HG03108 (cell line): ENCODE measurements around the gene ZNF804A.

ENCODE experiments used
- ATAC-seq: cut with Tn5 transposase; IDR thresholded peaks from one replicate; pipeline ENCODE4 v1.9.1; 2021; ENCODE audit warnings: moderate library complexity; ENCODE audit not compliant: unreplicated experiment

Gene ZNF804A

DNA sequence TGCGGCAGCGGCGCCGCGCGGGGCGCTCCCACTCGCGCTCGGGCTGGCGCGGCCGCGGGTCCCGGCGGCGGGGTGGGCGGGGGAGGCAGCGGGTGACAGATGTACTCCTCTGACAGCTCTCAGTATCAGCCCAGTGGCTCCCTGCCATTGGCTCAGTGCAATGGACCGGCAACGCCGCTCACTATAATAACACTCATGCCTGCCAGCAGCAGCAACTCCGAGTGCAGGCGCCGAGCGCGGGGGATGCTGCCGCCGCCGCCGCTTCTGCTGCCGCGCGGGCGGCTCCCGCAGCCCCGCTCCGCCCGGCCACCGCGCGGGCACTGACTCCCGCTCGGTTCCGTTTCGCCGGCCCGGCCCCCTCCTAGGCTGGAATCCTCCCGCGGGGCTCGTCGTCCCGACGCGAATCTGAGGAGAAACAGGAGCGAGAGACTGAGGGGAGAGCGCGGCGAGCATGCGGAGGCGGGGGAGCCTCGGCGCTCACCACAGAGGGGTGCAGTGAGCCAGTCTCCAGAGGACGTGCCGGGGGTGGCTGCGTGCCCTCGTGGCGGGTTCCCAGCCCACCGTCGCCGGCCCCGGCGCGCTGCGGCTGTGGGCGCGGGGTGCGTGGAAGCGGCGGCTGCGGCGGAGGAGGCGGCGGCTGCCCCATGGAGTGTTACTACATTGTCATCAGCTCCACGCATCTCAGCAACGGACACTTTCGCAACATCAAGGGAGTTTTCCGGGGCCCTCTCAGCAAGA is at the start of gene ZNF804A:
TSS of gene ZNF804A (plus strand) at position 214 of the 738 bp plus-strand sequence. CDS start at position 645, 431 bp downstream.
- peak; percentile 70 for ATAC-seq

DNA sequence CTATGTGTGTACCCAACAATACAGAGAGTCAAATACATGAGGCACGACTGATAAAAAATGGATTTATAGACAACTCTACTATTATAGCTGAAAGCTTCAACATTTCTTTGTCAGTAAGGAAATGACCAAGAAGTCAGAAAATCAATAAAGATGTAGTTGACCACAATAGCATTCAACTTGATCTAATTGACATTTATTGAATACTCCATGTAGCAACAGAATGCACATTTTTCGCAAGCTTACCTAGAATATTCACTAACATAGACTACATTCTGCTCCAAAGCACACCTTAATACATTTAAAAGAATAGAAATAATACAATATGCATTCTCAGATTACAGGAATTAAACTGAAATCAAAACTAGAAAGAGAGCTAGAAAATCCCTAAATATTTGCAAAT is 49.2 kb upstream of the ZNF804A start:
- no peak for ATAC-seq

DNA sequence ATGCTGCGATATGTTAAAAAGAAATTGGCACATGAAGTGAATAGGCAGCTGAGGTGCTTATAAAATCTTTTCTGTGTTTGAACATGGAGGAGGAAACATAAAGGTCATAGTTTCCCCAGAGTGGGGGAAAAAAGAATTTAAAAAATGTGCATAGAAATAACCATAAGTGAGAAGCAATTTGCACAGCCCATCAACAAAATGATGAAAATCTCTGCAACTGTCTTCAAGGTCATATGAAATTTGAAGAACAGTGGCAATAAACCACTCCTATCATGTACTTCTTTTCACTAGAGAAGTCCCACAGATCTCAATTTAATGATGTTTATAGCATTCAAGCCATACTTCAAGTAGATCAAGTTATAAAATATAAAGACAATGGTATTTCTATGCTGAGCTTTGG is 46.7 kb upstream of the ZNF804A start:
- ATAC-seq, result no peak

DNA sequence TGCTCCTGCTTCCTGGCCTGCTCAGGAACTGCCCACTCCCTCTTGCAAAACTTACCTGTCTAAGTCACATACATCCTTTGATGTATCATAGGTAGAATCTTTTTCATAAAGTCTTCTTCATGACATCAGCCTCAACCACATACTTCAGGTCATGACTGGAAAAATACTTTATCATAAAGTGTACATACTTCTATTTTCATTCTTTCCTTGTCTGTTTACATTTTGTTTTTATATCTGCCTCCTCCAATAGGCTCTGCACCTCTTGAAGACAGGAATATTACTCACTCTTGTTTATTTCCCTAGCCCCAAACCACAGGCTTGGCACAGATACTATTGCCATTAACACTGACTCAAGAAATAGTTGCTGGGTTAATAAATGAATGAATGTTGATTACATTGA is 43.6 kb upstream of the ZNF804A start:
- no peak for ATAC-seq

DNA sequence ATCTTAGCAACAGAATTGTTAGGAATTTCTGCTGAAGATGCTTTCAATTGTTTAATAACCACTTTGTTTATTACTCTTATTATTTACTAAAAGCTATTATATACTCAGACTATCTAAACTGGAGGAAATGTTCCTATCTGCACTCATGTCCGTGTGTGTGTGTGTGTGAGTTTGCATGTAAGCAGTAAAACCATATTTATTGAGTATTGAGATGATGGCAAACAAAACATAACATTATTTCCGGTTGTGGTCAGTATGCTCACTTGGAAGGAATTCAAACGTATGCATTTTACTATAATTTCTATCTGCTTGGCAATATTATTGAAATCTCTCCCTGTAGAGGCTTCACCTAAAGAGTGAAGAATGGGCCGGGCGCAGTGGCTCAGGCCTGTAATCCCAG is 43.0 kb upstream of the ZNF804A start:
- no peak for ATAC-seq

DNA sequence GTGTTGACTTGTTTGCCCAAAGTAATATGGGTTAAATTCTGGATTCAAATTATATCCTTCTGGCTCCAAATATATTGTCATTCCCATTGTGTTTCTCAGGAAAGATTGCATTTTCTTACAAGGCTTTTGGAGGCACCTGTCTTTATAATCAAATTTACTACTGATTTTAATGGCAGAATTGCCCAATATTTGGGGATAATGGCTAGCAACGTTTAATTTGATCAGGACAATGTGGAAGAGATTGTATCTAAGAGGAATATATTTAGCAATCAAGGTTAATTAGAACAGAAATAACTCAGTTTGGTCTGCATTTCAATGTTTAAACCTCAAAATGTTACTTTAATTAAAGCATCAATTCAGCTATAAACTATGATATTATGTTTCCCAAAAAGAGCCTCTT is 41.7 kb upstream of the ZNF804A start:
- ATAC-seq, result no peak

DNA sequence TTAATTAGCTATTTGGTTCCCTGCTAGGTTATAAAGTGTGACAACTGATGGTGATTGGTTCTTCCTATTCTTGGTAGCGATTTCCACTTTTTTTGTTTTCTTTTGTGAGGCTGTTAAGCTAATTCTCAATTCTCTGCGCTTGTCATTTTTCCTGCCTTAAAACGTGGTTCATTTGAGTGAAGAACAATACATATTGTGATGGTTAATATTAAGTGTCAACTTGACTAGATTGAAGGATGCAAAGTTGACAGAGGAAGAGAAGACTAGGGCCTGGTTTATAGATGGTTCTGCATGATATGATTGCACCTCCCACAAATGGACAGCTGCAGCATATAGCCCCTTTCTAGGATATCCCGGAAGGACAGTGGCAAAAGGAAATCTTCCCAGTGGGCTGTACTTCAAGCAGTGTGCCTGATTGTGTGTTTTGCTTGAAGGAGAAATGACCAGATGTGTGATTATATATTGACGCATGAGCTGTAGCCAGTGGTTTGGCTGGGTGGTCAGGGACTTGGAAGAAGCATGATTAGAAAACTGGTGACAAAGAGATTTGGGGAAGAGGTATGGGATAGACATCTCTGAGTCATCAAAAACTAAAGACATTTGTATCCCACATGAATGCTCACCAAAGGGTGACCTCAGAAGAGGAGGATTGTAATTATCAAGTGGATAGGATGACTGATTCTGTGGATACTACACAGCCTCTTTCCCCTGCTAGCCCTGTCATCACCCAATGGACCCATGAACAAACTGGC is 39.4 kb upstream of the ZNF804A start:
- no peak for ATAC-seq

DNA sequence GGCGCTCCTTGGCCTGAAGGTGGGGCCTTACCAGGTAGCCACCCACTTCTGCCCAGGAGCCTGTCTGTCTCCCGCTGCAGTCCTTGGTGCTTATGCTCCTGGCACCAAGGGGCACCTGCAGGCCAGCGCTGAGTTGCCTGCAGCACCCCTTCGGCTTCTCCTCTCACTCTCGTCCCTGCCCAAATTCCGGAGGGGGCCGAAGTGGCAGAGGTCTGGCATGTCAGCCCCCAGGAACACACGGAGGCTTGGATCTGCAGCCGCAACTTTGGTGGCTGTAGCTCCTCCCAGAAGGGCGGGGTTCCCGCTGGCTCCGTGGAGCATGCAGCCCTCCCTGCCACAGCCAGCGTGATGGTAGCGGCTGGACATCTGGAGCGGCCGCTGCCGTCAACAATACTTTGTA is 37.7 kb upstream of the ZNF804A start:
- no peak for ATAC-seq

DNA sequence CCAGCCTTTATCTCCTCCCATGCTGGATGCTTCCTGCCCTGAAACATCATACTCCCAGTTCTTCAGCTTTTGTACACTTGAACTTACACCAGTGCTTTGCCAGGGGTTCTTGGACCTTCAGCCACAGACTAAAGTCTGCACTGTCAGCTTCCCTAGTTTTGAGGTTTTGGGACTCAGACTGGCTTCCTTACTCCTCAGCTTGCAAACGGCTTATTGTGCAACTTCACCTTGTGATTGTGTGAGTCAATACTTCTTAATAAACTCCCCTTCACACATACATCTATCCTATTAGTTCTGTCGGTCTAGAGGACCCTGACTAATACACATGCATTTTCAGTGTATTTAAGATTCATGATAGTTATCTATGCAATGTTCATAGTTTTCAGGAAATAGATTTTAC is 35.8 kb upstream of the ZNF804A start:
- ATAC-seq, result no peak

DNA sequence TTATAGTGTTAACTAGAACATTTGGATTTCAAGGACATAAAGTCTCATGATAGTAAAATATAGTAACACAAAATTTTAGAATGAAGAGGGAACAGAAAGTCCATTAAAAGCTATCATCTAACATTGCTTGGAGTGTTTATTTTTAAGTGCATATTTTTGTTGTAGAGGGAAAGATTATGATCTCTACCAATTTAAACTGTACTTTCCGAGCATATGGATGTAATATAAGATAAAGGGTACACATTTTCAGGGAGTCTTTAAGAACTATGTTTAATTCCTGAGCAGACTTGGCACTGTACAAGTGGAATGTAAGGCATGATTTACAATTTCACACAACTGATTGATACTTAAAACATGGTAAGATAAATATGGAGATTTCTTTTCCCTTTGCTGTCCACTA is 34.2 kb upstream of the ZNF804A start:
- ATAC-seq, result no peak

DNA sequence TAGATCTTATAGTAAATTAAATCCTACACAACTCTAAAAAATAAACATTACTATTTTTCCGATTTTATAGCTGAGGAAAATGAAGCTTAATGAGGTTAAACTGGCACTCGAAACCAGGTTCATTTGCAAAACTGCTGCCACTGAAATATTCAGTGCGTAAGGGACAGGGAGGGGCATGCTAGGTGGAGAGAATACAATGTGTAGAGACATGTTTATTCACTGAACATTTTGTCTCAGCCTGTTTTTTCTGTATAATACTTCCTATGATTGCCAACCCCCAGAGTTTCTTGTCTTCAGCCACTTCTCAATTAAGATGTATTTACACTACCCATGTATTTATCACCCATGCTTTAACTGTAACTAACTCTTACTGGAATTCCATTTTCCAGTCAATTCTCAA is 31.6 kb upstream of the ZNF804A start:
- no peak for ATAC-seq

DNA sequence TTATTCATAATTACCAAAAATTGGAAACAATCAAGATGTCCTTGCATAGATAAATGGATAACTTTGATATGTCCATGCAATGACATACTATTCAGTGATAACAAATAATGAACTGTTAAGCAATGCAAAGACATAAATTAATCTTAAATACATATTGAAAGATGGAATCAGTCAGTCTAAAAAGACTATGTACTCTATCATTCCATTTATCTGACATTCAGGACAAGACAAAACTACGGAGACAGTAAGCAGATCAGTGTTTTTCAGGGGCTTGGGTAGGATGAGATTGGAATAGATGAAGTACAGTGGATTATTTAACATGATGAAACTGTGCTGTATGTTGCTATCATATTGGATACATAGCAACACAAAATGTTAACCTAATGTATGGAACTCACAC is 21.3 kb upstream of the ZNF804A start:
- no peak for ATAC-seq

DNA sequence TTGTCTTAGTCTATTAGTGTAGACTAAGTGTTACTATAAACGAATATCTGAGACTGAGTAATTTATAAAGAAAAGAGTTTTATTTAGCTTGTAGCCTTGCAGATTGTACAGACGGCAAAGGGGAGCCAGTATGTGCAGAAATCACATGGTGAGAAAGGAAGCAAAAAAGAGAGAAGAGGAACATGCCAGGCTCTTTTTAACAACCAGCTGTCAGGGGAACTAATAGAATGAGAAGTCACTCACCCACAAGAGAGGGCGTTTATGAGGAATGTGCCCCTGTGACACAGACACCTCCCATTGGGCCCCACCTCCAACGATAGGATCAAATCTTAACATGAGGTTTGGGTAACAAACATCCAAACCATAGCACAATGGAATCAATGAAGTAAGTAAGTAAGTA is 20.6 kb upstream of the ZNF804A start:
- ATAC-seq, result no peak

DNA sequence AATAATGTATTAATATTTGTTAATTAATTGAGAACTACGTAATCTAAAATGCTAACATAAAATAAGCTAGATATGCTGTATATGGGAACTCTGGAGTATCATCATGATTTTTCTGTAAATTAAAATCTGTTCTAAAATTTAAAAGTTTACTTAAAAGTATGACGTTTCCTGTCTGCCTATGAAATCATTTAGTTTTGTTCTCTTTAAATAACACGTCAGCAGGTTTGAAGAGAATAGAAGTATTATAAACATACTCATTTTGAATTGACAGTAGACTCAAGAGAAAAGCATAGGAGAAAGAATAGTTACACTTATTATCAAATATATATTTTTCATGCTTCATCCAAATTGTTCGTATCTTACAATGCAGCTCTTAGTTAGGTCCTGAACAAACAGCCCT is 19.1 kb upstream of the ZNF804A start:
- no peak for ATAC-seq

DNA sequence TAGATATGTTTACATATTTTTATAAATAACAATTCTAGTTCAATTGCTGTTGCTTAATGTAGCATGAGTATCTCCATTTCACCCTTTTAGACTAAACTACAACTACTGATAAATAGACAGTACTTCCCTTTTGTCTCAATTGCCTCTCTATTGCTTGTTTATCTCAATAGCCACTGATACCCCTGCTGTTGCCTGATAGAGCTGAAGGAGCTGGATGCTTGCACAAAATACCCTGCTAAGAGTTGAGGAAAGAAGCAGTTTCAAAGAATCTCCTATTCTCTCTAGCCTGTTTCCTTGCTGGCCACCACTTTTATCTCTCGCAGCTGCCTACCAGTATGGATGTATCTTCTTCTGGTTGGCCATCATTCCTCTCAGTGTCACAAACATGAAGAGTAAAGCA is 16.9 kb upstream of the ZNF804A start:
- no peak for ATAC-seq

DNA sequence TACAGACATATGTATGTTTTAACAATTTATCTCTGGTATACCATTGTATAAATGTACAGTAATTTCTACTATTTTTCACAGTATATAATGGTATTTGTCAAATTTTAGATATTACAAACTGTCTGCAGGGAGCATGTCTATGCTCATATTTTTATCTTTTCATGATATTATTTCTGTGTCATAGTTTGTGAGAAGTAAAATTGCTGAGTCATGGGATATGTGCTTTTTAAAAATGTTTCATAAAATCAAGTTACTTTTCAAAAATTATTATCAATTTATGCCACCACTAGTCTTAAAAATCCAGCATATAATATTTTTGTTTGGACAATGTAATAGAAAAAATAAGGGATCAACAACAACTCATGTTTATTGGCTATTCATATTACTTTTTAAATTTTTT is 9.1 kb upstream of the ZNF804A start:
- no peak for ATAC-seq

DNA sequence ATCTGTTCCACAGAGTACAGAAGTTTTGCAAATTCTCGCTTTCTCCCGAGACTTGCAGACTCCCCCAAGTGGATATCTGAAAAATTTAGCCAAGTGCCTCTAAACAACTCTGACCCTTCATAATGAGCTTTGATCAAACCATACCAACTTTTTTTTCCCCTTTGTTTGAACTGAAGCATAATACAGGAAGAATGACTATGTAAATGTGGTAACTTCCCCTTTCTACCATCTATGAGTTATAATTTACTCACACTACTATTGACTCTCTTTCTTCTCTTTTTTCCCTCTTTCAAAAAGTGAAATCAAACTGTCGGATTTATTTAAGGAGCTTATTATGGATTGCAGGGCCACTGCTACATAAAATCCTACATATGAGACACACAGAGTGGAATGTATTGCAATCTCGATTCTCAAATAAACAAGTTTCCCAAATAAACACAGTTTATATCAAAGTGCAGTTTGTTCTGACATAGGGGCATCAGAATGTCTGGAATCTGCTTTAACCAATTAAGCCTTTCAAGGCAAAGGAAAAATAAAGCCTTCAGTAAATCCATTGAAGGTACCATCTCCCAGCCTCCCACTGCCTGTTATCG is 1.4 kb upstream of the ZNF804A start:
- ATAC-seq, result no peak

DNA sequence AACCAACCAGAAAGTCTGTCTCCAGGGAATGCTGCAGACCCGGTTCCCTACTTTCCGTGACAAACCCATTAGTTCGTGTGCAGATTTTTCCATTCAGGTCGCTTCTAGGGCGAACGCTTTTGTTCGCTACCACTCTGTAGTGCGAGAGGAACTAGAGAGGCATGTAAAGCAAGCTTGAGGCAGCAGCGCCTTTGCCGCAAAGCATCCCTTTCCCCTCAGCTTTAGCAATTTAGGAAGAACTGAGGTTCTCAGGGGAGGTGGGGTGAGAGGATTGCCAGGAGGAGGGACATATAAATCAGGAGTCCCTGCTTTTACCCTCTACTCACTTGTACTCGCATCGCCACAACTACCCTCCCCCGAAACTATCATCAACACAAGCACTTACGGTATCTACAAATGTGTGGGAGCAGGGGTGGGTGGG is 748 bp upstream of the ZNF804A start:
- ATAC-seq, result peak; percentile 24

DNA sequence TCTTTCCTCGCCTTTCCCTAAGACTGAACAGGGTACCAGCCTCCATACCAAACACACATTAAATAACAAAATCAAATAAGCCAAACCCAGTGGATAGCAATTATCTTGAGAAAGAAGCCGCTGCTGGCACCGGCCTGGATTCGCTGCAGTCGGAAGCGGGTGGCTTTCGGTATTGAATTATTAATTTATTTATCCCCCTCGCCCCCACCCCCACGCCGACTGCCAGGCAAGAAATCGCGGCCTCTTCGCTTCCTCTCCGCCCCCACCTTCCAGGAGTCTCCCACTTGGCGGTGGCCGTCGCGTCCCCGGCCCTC is 370 bp upstream of the ZNF804A start:
- no peak for ATAC-seq

DNA sequence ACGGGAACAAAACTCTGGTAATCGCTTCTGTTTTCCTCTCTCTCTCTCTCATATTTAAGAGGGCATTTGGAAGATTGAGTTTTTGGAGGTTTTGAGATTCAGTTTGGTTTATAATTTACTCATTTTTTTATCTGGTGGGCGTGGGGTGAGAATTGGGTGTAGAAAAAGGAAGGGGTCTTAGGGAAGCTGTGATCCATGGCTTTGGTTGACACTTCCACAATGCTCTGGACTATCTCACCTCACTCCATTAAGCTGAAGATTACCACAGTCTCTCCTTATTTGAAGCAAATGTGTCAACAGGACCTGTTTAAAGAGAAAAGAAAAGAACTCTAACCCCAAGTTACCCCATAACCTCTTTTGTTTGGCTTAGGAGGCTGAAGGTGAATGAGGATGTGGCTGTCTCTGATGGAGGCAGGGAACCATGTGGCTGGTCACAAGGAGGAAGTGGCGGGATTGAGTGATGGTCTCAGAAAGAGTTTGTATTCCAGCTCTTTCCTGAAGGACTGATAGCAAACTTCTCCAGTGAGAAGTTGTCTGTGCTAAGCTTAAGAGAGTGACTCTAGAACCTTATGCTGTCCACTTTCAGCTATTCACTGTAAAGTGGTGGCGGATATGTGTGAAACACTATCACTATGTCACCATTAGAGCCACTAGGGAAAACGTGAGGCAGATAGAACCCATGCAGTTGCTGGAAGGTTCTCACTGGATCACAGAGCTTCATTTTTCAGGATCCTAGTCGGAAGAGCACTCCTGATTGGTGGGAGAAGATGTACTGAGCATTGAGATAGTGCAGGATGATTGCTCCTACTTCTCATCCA is 934 bp downstream of the ZNF804A start:
- ATAC-seq, result no peak

DNA sequence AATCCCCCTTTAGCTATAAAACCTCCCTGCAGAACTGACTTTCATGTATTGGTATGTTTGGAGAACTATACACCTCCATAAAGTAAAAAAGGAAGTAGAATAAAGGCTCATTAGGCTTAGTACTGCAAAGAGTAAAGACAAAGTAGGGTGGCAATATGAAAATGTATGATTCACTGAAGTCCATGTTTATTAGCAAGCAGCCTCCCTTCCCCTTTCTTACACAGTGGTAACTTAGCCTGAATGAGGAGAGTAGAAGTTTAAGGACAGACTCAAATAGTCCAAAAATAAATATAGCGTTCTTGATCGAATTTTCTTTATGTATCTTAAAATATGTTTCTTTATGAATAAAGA is 1.5 kb downstream of the ZNF804A start:
- no peak for ATAC-seq

DNA sequence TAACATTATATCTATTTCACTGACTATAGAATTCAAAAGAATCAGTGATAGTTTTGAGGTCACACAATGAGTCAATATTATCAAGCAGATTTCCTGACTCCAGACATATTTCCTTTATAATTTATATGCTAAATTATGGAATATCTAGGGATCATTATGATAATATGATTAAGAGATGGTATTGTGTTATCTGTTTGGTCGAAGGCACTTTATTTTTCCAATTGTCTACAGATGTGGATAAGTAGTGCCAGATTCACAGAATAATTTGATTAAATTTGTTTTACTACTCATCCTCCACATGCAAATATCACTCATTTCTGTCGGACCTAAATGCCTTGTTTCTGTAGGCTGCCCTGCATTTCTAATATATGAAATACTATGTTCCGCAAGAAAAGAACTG is 4.4 kb downstream of the ZNF804A start:
- no peak for ATAC-seq
